Kidney epithelial cell (primary cell): ENCODE results near the gene BTBD16. TPM values are rescaled to one million over a fixed set of nuclear protein-coding genes. Genes with fewer than 3 reads are reported as not detected.

ENCODE experiments used
- DNase-seq: peaks from one replicate; pipeline ENCODE4 v3.0.0-alpha.2; 2010; ENCODE audit warnings: low read depth
- H3K27me3 ChIP-seq: 2 replicates; pipeline ENCODE4 v1.6.0; 2011; ENCODE audit warnings: low read length; ENCODE audit not compliant: control insufficient read depth, insufficient read depth
- H3K36me3 ChIP-seq: 2 replicates; pipeline ENCODE4 v1.5.1; 2011; ENCODE audit warnings: low read length; ENCODE audit not compliant: control insufficient read depth, insufficient read depth
- H3K4me3 ChIP-seq: 2 replicates; pipeline ENCODE4 v1.5.1; 2011; ENCODE audit warnings: low read depth, mild to moderate bottlenecking, control low read depth, low read length
- total RNA-seq: library from RNA; depleted of rRNA; stranded (reverse); fragments of >200 nt; gene quantifications from 2 replicates; pipeline ENCODE4 v1.2.3, GENCODE V29; 2015
- TF ChIP-seq, protein P1 (sequence below): IDR thresholded peaks from 2 replicates; pipeline ENCODE4 v1.5.1; 2011; ENCODE audit warnings: mild to moderate bottlenecking, moderate library complexity, low read length, control low read depth, inconsistent platforms; ENCODE audit not compliant: insufficient read depth, poor library complexity, severe bottlenecking

Gene BTBD16
- total RNA-seq, 1 donor from 2014 or later = 2.0 TPM

DNA sequence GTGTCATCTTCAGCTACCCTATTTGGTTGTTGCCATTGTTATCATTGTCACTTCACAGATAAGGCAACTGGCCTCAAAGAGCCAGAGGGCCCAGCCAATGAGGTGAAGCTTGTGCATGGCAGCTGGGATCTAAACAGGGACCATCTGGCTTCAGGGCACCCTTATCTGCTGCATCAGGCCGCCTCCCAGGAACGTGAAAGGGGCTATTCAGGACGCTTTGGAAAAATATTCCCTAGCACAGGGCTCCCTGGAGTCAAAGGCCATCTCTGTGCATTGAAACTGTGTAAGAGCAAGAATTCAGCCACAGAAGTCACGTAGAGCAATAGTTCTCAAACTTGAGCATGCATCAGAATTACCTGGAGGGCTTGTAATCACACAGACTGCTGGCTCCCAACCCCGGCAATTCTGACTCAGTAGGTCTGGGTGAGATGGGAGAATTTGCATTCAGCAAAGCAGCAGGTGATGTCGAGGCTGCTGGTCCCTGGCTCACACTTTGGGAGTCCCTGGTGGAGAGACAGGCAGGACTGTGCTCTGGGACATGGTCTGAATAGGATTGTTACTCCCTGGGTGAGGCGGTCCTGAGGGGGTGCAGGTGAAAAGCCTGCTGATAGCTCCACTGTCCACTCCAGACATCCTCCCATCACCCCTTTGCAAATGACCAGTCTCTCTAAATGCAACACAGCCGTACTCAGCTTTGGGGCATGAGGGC lies 81.9 kb downstream of the BTBD16 start:
- H3K27me3 ChIP-seq = no peaks in the 10 kb centered on the region
- peaks cover 2% of the 10 kb centered on the region for H3K36me3 ChIP-seq
- no peak overlapping the region for H3K4me3 ChIP-seq
- no peak for DNase-seq
- TF ChIP-seq, protein P1, sequence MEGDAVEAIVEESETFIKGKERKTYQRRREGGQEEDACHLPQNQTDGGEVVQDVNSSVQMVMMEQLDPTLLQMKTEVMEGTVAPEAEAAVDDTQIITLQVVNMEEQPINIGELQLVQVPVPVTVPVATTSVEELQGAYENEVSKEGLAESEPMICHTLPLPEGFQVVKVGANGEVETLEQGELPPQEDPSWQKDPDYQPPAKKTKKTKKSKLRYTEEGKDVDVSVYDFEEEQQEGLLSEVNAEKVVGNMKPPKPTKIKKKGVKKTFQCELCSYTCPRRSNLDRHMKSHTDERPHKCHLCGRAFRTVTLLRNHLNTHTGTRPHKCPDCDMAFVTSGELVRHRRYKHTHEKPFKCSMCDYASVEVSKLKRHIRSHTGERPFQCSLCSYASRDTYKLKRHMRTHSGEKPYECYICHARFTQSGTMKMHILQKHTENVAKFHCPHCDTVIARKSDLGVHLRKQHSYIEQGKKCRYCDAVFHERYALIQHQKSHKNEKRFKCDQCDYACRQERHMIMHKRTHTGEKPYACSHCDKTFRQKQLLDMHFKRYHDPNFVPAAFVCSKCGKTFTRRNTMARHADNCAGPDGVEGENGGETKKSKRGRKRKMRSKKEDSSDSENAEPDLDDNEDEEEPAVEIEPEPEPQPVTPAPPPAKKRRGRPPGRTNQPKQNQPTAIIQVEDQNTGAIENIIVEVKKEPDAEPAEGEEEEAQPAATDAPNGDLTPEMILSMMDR = no peak

DNA sequence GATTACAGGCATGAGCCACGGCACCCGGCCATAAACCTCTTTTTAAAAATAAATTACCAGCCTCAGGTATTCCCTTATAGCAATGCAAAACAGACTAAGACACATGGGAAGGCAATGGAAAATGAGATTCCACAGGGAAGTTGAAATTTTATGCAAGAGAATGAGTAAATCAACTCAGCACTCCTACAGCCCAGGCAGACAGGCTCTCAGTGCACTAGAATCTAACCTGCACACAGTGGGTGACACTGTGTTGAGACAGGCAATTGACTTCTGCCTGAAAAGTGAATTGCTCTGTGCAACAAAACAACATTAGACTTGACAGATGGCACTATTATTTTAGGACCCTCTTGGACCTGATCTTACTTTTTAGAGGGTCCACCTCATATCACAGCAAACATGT lies 83.3 kb downstream of the BTBD16 start:
- DNase-seq = no peak
- Histone ChIP-seq H3K4me3 (no peak overlapping the region), H3K27me3 (no peaks in the 10 kb centered on the region), H3K36me3 (peaks cover 2% of the 10 kb centered on the region)
- TF ChIP-seq, protein P1 = no peak

DNA sequence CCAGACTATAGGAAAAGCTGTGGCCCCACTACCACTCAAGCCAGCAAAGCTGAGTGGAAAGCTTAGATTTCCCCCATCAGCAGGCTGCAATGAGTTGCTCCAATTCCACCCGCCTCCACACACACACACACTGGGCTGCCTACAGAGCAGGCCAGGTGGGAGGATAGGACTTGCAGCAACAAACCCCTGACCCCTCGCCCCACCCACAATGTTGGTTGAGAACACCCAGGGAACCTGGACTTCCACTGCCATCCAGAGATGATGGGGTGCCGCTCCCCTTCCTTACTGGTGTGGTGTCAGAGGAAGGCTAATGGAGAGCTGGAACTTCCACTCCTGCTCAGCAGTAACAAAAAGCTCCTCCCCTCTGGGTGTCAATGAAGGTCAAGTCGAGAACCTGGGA lies 86.6 kb downstream of the BTBD16 start:
- no peaks in the 10 kb centered on the region for H3K27me3 ChIP-seq
- H3K4me3 ChIP-seq = no peak overlapping the region
- TF ChIP-seq, protein P1 = no peak
- H3K36me3 ChIP-seq = no peaks in the 10 kb centered on the region
- no peak for DNase-seq

DNA sequence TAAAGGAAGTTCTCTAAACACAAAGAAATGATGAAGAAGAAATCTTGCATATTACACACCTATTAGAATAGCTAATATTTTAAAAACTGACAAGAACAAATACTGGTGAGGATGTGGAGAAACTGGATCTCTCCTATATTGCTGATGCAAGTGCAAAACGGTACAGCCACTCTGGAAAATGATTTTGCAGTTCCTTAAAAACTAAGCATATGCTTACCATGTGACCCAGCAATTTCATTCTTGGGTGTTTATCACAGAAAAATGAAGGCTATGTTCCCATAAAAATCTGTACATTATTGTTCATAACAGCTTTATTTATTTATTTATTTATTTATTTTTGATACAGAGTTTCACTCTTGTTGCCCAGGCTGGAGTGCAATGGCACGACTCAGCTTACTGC lies 88.5 kb downstream of the BTBD16 start:
- TF ChIP-seq, protein P1 = no peak
- Histone ChIP-seq H3K4me3 (no peak overlapping the region), H3K36me3 (no peaks in the 10 kb centered on the region), H3K27me3 (no peaks in the 10 kb centered on the region)
- DNase-seq = no peak

DNA sequence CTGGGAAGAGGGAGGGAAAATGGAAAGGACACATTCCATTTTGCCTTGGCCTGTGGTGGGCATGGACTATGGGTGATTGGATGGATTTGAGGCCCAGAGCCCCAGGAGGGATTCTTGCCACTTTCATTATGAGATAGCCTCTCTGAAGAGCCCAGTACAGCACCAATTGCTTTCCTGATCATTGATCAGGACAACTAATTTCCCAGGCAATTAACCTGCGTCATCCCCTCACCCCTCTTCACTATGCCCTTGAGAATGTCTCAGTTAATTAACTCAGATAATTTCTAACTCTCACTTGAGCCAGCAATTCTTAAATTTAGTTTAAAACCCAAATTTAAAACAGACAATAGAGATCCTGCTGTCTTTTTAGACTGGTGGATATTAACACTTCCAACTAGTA lies 90.0 kb downstream of the BTBD16 start:
- Histone ChIP-seq H3K4me3 (no peak overlapping the region), H3K27me3 (no peaks in the 10 kb centered on the region), H3K36me3 (no peaks in the 10 kb centered on the region)
- TF ChIP-seq, protein P1 = no peak
- DNase-seq = no peak

GRCh38 chr10:122362031-122362592 lies 91.0 kb downstream of the BTBD16 start:
- Histone ChIP-seq H3K36me3 (no peaks in the 10 kb centered on the region), H3K27me3 (no peaks in the 10 kb centered on the region), H3K4me3 (no peak overlapping the region)
- DNase-seq = no peak
- TF ChIP-seq, protein P1 = no peak
